ENCODE data around the gene MYADML2. TPM values are rescaled to one million over a fixed set of nuclear protein-coding genes. Genes with fewer than 3 reads are reported as not detected.
"Not testable (repeated sequence)": the region's sequence is repeated elsewhere in the genome, so short reads cannot be mapped to it uniquely, and the experiment has no call there.

The MYADML2 gene, protein sequence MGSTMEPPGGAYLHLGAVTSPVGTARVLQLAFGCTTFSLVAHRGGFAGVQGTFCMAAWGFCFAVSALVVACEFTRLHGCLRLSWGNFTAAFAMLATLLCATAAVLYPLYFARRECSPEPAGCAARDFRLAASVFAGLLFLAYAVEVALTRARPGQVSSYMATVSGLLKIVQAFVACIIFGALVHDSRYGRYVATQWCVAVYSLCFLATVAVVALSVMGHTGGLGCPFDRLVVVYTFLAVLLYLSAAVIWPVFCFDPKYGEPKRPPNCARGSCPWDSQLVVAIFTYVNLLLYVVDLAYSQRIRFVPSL
- total RNA-seq = 3.7 TPM
- long read RNA-seq, partial matches to known transcripts = 5 of 5 reads
- long read RNA-seq, other reads (novel, unspliced or antisense) = 0 of 5 reads

DNA sequence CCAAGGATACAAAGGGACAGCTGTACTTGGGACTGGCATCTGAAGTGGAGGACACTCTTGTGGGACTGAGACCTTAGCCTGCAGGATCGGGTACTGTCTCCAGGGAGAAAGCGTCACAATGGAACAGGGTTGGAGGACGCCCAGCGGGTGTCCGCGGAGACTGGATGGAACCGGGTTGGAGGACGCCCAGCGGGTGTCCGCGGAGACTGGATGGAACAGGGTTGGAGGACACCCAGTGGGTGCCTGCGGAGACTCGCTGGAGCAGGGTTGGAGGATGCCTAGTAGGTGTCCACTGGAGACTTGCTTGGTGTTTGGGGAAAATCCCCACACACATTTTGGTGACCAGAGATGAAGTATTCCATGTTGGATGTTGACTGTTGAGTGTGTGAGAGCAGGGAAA, at the start of gene MYADML2:
MYADML2 (minus strand) TSS at position 45 of the 400 bp plus-strand sequence. CDS start 5,492 bp downstream, outside the sequence.
- ATAC-seq (no peak), DNase-seq (ENCODE audit: missing footprints) (no peak)
- intact Hi-C loops (cut with DNase I) = no loop called here

DNA sequence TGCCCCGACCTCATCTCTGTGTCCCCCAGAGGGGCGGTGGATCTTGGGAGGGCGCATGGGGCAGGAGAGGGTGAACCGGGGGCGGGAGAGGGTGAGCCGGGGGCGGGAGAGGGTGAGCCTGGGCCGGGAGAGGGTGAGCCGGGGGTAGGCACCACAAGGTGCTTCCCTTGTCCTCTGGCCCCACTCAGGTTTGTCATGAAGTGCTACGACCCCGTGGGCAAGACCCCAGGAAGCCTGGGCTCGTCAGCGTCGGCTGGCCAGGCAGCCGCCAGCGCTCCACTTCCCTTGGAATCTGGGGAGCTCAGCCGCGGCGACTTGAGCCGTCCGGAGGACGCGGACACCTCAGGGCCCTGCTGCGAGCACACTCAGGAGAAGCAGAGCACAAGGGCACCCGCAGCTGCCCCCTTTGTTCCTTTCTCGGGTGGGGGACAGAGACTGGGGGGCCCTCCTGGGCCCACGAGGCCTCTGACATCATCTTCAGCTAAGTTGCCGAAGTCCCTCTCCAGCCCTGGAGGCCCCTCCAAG, 49.3 kb upstream of the MYADML2 start:
- no peak for ATAC-seq
- no peak for DNase-seq (ENCODE audit: missing footprints)
- intact Hi-C loops (cut with DNase I) = no loop called here

DNA sequence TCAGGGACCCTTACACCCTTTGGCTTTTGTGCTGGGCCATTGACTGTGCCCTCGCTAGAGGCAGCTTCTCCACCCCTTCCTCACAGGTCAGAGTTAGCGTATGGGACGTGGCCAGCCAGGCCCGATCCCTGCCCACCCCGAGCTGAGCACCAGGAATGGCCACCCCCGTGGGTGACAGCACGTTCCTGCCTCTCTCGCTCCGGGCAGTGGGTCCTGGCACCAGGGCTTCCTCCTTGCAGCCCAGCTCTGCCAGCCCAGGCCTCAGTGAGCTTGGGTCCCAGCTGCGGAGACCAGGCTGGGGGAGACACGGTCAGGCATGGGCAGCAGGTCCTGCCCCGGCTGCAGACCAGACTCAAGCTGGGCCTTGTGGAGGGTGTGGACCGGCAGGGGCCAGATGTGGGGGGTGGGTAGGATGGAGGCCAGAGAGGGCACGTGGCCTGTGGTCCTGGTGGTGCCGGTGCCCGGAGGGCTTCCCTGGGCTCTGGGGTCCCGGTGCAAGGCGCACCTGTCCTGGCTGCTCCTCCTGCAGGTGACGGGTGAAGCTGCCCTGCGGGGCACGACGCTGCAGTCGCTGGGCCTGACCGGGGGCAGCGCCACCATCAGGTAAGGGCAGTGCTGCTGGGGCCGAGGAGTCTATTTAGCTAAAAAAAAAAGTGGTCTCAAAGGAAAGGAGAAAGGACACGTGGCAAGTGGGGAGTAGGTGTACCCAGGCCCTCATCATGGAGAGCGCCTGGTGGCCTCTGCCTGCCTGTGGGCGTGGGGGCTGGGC, 48.6 kb upstream of the MYADML2 start:
- intact Hi-C loops (cut with DNase I) = no loop called here
- no peak for ATAC-seq
- DNase-seq (ENCODE audit: missing footprints) = no peak

DNA sequence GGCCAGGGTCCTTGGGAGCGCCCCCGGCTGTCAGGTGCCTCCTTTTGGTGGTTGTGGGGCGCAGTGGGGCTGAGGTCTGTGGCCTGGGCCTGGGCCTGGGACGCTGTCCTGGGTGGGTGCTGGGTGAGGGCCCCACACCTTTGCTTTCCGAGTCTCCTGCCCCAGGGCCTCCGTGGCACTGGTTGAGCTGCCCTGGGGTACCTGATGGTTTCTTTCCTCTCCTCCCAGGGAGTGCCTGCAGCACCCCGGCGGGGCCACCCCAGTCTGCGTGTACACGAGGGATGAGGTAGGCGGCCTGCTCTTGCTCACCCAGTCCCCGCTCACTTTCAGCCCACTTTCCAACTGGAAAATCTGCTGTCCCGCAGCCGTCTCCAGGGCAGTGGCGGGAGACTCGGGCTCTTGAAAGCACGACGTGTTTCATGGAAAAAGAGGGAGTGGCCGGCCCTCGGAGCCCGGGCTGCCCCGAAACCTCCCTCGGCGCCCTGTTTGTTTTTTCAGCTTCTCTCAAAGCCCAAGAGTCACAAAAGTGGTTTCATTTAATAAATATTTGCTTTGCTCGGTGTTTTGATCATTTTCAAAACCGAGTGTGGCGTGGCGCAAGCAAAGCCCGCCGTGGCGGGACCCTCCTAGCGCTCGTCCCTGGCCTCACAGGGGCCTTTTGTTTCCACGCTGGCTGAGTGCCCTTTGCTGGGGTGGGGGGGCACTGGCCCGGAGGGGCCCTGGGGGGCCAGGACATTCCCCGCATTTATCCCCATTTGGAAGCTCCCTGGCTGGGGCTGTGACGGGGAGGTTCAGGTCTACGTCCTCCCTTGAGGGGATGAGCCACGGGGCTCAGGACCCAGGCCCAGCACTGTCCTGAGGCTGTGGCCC, 47.8 kb upstream of the MYADML2 start:
- no peak for DNase-seq (ENCODE audit: missing footprints)
- intact Hi-C loops (cut with DNase I) = no loop called here
- no peak for ATAC-seq

DNA sequence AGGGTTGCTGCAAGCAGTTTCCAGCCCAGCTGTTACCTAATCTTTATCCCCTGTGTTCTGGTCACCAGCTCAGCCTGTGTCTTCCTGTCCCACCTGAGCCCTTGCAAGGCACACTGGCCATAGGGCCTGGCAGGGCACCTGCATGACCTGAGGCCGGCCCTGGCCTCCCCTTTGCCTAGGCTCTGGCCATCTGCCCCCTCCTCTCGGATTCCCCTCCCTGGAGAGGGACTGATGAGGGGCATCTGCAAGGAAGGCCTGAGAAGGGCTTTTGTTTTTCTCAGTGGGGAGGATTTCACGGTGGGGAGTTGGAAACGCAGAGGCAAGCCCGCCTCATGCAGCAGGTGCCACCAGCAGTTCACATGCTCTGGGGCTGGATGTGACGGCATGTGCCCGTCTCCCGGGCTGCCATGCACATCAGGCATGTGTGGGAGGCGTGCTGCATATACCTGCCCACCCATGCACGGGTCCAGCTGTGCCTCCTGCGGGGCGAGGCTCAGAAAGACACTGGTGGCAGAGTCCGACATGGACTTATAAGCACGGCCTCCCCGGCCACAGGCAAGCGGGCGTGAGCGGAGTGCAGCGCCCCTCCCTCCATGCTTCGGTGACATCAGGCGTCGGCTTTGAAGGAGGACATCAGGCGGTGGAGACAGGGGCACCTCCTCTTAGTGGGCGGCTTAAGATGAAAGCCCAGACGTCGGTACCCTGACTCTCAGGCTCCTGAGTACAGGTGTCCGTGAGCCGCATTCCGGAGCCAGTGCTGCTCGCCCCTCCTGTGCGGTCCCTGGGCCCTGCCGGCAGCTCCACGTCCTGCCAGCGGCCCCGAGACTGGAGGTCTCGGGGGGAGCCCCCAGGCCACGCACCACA, 46.9 kb upstream of the MYADML2 start:
- no peak for DNase-seq (ENCODE audit: missing footprints)
- intact Hi-C loops (cut with DNase I) = loop anchor here (2.0 kb wide), 1 partner anchor 19 kb away; no protein-coding TSS in a partner anchor
- ATAC-seq = no peak

DNA sequence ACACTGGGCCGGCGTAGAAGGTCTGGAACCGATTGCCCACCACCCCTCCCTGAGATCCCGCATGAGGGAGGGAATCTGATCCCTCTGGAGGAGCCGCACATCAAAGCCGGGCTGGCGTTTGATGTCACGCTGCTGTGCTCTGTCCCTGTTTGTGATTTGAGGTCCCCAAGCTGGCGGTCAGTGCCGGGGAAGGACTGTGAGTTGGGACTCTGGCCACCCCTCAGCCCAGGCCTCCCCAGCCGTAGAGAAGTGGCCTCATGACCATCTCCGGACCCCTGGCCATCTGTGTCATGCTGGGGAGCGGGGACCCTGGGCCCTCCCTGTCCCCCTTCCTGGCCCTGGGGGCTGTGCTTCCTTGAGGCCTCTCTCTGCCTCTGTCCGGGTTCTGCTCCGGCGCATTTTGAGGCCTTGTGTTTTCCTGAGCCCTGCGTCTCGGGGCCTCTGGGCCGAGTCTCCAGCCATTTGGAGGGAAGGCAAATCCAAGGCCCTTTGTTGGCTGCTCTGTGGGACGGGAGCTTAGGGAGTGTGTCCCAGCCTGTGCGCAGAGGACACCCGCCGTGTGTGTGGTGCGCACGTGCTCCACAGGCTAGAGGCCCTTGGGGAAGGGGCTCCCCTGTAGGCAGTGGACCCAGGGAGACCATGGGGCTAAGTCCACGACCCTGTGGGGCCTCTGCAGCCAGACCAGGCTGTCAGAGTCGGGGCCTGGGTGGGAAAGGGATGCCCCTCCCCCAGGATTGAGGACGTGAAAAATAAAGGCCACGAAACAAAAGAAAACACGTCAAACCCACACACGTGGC, 45.5 kb upstream of the MYADML2 start:
- ATAC-seq = no peak
- intact Hi-C loops (cut with DNase I) = loop anchor here (2.0 kb wide), 1 partner anchor 20 kb away; no protein-coding TSS in a partner anchor
- no peak for DNase-seq (ENCODE audit: missing footprints)

DNA sequence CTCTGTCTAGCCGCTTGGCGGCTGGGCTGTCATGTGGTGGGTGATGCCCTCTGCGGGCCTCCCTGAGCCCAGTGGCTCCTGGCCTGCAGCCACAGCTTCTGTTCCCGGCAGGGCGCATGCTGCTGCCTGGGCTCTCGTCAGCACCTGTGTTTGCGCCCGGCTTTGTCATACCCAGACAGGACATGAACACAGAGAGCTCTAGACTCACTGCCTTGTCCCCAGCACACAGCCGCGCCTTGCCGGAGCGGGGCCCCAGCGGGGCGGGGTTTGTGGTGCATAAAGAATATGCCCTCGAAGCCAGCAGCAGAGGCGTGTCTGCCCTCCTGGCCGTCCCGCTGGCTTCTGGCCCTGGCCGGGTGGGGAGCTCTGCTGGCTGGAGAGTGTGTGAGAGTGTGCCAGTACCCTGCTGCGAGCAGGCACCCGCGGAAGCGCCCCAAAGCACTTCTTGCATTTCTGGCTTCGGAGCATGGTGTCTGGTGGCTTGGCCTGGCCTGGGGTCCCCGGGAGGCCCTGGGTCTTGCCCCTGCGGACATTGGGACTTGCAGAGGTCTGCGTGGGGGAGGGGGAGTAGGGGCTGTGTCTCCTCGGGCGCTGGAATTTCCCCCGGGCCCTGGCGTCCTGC, 44.8 kb upstream of the MYADML2 start:
- intact Hi-C loops (cut with DNase I) = loop anchor here (2.0 kb wide), 1 partner anchor 21 kb away; no protein-coding TSS in a partner anchor
- peak; percentile 84 for DNase-seq (ENCODE audit: missing footprints)

DNA sequence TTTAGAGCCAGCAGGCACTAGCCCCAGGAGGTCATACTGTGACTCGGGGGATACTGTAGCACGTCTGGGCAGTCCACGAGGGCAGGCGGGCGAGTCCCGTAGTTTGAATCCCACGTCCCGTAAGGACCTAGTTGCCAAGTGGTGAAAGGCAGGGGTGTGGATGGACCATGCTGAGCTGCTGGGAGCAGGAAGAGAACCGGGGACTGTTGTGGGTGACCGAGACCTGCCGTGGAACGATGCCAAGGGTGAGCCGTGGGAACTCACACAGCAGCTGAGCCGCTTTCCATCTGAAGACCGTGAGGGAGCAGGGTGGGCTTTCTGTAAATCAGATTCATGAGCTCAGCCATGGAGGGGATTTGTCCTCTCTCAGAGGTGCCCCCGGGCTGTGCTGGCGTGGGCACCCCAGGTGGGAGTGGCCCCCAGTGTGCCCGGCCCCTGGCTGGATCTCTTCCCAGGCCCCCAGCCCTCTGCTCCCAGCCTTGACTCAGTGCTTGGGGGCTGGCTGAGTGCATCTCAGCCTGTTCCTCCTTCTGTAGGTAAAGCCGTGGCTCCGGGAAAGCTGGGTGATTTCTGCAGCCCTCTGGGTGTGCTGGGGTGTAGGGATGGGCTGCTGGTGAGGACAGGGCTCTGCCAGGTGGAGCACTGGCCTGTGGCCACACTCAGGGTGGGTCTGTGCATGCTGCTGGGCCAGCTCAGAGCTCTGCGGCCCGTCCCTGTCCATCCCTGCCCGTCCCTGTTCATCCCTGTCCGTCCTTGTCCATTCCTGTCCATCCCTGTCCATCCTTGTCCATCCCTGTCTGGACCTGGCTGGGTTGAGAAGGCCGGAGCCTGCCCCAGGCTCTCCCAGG, 44.0 kb upstream of the MYADML2 start:
- intact Hi-C loops (cut with DNase I) = no loop called here
- ATAC-seq (peak; percentile 9), DNase-seq (ENCODE audit: missing footprints) (no peak)

More for the DNA sequence above, 44.8 kb upstream of the MYADML2 start:
- peak; percentile 87 for ATAC-seq

DNA sequence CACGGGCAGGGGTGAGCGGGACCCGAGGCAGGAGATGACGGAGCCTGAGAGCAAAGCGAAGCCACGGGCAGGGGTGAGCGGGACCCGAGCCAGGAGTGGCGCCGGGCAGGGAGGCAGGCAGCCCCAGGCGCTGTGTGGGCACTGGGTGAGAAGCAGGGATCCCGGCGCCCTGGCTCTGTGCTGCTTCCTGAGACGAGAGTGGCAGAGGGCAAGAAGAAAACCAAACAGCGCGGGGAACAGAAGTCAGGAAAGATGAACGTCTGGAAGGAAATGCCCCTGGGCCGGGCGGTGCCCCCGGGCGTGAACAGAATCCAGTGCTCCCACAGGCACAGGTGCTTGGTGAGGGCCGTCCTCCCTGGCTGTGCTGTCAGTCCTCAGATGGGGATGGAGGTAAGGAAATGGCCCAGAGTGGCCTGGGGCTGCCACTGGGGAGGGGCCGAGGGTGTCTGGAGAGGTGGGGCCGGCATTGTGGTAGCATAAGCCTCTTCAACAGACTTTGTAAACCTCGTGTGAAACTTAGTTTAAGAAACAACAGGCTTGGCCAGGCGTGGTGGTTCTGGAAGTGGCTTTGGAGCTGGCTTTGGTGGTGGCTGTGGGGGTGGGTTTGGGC, 40.2 kb upstream of the MYADML2 start:
- DNase-seq (ENCODE audit: missing footprints) (no peak), ATAC-seq (no peak)
- intact Hi-C loops (cut with DNase I) = no loop called here

DNA sequence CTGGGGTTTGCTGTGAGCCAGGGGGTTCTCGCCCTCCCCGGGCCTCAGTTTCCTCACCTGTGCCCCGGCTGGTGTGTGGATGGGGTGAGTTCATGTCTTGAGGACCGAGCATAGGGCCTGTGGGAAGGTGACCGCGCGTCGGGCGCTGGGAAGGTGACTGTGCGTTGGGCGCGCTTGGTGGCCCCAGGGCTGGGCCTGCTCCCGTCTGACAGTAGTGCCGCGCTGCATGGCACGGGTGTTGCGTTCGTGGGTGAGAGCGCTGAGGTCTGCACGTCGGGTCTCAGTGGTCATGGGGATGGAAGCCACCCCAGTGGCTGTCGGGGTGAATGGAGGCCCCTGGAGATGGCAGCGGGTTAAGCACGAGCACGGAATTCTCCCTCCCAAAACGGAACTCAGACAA, 39.6 kb upstream of the MYADML2 start:
- ATAC-seq (no peak), DNase-seq (ENCODE audit: missing footprints) (no peak)
- intact Hi-C loops (cut with DNase I) = no loop called here

DNA sequence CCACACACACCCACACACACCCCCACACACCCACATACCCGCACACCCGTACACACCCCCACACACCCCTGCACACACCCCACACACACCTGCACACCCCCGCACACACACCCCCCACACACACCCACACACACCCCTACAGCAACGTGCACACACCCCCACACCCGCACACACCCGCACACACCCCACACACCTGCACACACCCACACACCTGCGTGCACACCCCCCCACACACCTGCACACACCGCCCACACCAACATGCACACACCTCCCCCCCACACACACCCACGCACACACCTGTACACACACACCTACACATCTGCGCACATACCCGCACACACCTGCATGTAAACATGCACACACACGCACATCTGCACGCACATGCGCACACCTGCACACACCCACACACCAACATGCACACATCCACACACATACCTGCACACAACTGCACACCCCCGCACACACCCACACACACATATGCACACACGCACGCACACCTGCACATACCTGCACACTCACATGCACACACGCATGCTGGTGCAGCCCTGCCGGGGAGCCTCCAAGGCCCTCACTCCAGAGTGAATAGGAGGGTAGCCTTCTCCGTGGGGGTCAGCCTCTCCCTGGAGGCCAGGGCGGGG, 37.9 kb upstream of the MYADML2 start:
- DNase-seq (ENCODE audit: missing footprints) (no peak), ATAC-seq (peak; percentile 5)
- intact Hi-C loops (cut with DNase I) = no loop called here

DNA sequence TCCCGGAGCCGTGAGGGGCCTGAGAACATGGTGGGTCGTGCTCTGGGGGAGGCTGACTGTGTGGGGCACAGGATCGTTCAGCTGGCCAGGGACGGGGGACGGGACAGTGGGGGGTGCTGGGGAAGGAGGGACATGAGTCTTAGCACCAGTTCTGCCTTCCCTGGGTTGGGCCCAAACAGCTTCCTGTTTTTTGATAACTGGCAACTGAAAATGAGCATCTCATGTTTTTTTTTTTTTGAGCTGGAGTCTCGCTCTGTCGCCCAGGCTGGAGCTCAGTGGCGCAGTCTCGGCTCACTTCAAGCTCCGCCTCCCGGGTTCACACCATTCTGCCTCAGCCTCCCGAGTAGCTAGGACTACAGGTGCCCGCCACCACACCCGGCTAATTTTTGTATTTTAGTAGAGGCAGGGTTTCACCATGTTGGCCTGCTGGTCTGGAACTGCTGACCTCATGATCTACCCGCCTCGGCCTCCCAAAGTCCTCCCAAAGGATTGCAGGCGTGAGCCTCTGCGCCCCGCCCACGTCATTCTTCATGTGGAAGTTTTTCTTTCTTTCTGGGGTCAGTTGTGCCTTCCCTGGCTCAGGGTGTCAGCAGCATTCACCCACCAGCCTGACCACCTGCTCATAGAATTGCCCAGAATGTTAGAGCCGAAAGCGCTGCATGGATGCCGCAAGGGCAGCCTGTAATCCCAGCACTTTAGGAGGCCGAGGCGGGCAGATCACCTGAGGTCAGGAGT, 36.8 kb upstream of the MYADML2 start:
- ATAC-seq (no peak), DNase-seq (ENCODE audit: missing footprints) (no peak)
- intact Hi-C loops (cut with DNase I) = no loop called here

DNA sequence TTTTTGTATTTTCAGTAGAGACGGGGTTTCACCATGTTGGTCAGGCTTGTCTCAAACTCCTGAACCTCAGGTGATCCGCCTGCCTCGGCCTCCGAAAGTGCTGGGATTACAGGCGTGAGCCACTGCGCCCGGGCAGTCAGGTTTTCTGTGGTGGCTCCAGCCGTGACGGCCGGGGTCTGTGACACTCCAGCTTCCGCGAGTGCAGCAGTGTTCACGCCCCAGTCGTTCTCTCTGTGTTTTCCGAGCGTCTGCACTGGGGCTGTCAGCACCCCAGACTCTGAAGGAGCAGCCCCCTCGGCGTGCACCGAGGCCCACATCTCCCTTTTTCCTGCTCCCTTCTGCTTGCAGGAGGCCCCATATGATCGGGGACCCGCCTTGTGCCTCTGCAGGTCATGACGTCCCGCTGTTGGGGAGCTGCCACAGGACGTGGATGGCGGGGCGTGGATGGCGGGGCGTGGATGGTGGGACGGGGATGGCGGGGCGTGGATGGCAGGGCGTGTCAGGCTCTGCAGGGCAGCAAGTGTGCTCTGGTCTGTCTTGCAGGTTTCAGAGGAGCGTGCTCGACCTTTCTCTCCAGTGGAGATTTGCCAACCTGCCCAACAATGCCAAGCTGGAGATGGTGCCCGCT, 36.1 kb upstream of the MYADML2 start:
- DNase-seq (ENCODE audit: missing footprints) (no peak), ATAC-seq (no peak)
- intact Hi-C loops (cut with DNase I) = no loop called here

DNA sequence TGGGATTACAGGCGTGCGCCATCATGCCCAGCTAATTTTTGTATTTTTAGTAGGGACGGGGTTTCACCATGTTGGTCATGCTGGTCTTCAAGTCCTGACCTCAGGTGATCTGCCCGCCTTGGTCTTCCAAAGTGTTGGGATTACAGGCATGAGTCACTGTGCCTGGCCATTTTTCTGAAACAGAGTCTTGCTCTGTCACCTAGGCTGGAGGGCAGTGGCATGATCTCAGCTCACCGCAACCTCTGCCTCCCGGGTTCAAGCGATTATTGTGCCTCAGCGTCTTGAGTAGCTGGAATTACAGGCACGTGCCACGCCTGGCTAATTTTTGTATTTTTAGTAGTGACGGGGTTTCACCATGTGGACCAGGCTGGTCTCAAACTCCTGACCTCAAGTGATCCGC, 34.5 kb upstream of the MYADML2 start:
- ATAC-seq; intact Hi-C loops (cut with DNase I); DNase-seq (ENCODE audit: missing footprints): not testable (repeated sequence)
